Right atrium auricular region (tissue), 2 donors: ENCODE results near the gene PRICKLE3. TPM values are rescaled to one million over a fixed set of nuclear protein-coding genes. Genes with fewer than 3 reads are reported as not detected.
A peak's percentile ranks its signal among the peaks of the same experiment; 100 is the strongest.

Experiments used
- DNase-seq: peaks from one replicate; pipeline ENCODE4 v3.0.0-alpha.2; 2019; ENCODE audit warnings: low spot score
- H3K27ac ChIP-seq, 2 donors: fragments of 200-600 bp; sonication (generic); 1 replicate in 1 of 2; 2 replicates in 1 of 2; pipeline ENCODE4 v1.5.1; 2016 to 2019
- H3K27me3 ChIP-seq, 2 donors: fragments of 200-600 bp; sonication (generic); one replicate each; pipeline versions ENCODE4 v1.5.1 to v1.6.0; 2017 to 2019
- H3K36me3 ChIP-seq: fragments of 200-600 bp; sonication (generic); one replicate; pipeline ENCODE4 v1.5.1; 2016
- H3K4me1 ChIP-seq, 2 donors: fragments of 200-600 bp; sonication (generic); one replicate each; pipeline versions ENCODE4 v1.5.1 to v1.6.0; 2017 to 2019
- H3K4me3 ChIP-seq, 2 donors: fragments of 200-600 bp; sonication (generic); 1 replicate in 1 of 2; 2 replicates in 1 of 2; pipeline ENCODE4 v1.5.1; 2017 to 2019; ENCODE audit warnings: mild to moderate bottlenecking in 1 of 2, moderate library complexity in 1 of 2
- H3K9me3 ChIP-seq, 2 donors: fragments of 200-600 bp; sonication (generic); one replicate each; pipeline ENCODE4 v1.5.1; 2019
- total RNA-seq, 2 donors: library from RNA; depleted of rRNA; stranded (reverse); fragments of >200 nt; gene quantifications; one replicate each; pipeline ENCODE4 v1.1.0, GENCODE V29; 2016
- TF ChIP-seq, protein P1 (sequence below), 2 donors: fragments of 200-600 bp; sonication (generic); IDR thresholded peaks; one replicate each; pipeline ENCODE4 v1.5.1; 2019; ENCODE audit warnings: antibody characterized with exemption in 2 of 2

PRICKLE3 gene
- total RNA-seq, 2 donors from 2014 or later: 7.2 to 12.7 TPM

DNA sequence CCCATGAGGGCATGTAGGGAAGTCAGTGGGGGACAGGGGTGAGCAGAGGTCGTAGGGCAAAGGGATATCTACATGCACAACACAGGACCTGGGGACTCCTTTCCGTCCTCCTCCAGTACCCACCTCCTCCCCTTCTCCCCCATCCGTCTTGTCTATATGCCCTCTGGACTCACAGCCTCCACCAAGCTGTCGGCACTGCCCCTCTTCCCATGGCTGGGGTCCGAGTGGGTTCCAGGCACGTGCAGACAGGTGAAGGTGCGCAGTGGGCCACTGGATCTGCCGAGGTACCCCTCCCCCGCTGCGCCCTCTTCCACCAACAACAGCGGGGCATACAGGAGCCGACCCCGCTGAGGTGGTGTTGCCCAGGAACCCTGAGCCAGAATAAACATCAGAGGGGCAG, 19.3 kb upstream of the PRICKLE3 start:
- Histone ChIP-seq H3K4me1 (no peaks in the 10 kb centered on the region), H3K36me3 (no peaks in the 10 kb centered on the region), H3K27ac (peak overlapping the region in 1 of 2 donors; percentile 75), H3K4me3 (no peak overlapping the region), H3K27me3 (no peaks in the 10 kb centered on the region), H3K9me3 (no peaks in the 10 kb centered on the region)
- no peak for DNase-seq
- TF ChIP-seq, protein P1, sequence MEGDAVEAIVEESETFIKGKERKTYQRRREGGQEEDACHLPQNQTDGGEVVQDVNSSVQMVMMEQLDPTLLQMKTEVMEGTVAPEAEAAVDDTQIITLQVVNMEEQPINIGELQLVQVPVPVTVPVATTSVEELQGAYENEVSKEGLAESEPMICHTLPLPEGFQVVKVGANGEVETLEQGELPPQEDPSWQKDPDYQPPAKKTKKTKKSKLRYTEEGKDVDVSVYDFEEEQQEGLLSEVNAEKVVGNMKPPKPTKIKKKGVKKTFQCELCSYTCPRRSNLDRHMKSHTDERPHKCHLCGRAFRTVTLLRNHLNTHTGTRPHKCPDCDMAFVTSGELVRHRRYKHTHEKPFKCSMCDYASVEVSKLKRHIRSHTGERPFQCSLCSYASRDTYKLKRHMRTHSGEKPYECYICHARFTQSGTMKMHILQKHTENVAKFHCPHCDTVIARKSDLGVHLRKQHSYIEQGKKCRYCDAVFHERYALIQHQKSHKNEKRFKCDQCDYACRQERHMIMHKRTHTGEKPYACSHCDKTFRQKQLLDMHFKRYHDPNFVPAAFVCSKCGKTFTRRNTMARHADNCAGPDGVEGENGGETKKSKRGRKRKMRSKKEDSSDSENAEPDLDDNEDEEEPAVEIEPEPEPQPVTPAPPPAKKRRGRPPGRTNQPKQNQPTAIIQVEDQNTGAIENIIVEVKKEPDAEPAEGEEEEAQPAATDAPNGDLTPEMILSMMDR (IDR thresholded peaks at IDR 0.05): no peak

DNA sequence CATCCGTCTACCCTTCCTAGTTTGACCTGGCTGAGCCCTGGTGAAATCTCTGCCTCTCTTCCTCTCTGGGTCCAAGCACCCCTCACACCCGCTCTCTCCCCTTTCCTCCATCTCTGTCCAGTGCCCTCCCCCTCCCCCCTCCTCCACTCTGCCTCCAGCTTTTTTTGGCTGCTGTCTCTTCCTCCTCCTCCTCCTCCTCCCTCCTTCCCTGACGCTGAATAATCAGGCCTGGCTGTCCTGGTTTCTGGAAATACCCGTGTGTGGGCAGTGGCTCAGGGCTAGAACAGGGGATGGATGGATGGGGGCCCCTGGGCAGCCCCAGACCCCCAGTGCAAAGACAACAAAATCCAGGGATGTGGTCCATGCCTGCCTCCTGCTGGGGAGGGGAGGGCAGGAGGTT, 18.5 kb upstream of the PRICKLE3 start:
- Histone ChIP-seq H3K9me3 (no peaks in the 10 kb centered on the region), H3K27ac (peak overlapping the region; percentile 46 to 75), H3K4me1 (no peaks in the 10 kb centered on the region), H3K4me3 (no peak overlapping the region), H3K27me3 (no peaks in the 10 kb centered on the region), H3K36me3 (no peaks in the 10 kb centered on the region)
- DNase-seq: no peak
- TF ChIP-seq, protein P1 (IDR thresholded peaks at IDR 0.05): no peak

DNA sequence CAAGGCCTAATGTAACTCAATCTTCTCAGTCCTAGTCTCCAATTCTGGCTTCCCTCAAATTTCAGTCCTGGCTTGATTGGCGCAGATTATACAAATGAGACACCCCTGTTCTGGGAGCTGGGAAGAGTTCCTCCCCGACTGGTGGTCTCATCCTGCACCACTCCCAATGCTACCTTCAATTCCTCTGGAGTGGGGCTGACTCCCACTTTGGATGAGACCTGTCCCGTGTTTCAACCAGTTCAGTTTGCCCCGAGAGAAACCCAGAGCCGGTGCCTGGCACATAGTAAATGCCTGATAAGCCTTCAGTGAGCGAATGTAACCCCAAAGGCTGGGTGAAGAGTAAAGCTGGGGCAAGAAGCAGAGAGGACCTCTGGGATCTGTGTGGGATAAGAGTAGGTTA, 17.8 kb upstream of the PRICKLE3 start:
- H3K27me3 ChIP-seq: no peaks in the 10 kb centered on the region
- H3K36me3 ChIP-seq: no peaks in the 10 kb centered on the region
- no peak overlapping the region for H3K4me3 ChIP-seq
- TF ChIP-seq, protein P1 (IDR thresholded peaks at IDR 0.05): no peak
- no peaks in the 10 kb centered on the region for H3K9me3 ChIP-seq
- H3K27ac ChIP-seq: peak overlapping the region; percentile 46 to 75
- no peak for DNase-seq
- no peaks in the 10 kb centered on the region for H3K4me1 ChIP-seq

DNA sequence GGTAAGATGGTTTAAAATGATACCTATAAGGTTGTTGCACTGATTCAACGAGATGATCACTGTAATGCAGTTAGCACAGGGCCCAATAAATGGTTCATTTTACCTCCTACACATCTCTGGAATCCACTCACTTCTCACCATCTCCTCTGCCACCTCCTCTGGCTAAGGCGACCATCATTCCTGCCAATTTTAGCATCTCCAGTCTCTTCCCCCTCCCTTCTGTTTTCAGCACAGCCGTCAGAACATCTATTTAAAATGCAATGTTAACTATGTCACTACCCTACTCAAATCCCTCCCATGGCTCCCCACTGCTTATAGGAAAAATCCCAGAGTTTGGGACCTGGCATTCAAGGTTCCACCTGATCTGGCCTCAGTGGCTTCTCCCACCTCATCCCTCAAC, 17.4 kb upstream of the PRICKLE3 start:
- Histone ChIP-seq H3K9me3 (no peaks in the 10 kb centered on the region), H3K4me3 (no peak overlapping the region), H3K27me3 (no peaks in the 10 kb centered on the region), H3K36me3 (no peaks in the 10 kb centered on the region), H3K4me1 (no peaks in the 10 kb centered on the region), H3K27ac (peak overlapping the region; percentile 46 to 75)
- TF ChIP-seq, protein P1 (IDR thresholded peaks at IDR 0.05): no peak
- no peak for DNase-seq

GRCh38 chrX:49202022-49202421, 15.8 kb upstream of the PRICKLE3 start:
- H3K36me3 ChIP-seq: no peaks in the 10 kb centered on the region
- DNase-seq: no peak
- TF ChIP-seq, protein P1 (IDR thresholded peaks at IDR 0.05): no peak
- no peaks in the 10 kb centered on the region for H3K9me3 ChIP-seq
- no peaks in the 10 kb centered on the region for H3K4me1 ChIP-seq
- no peak overlapping the region for H3K27ac ChIP-seq
- H3K4me3 ChIP-seq: no peak overlapping the region
- H3K27me3 ChIP-seq: no peaks in the 10 kb centered on the region
